Effector memory CD4-positive, alpha-beta T cell (primary cell): Measurements from ENCODE around the gene MAP4K1.
A peak's percentile ranks its signal among the peaks of the same experiment; 100 is the strongest.
"Not testable (repeated sequence)": the region's sequence is repeated elsewhere in the genome, so short reads cannot be mapped to it uniquely, and the experiment has no call there.

Experiments used
- DNase-seq, 3 donors: peaks; one replicate each; pipeline ENCODE4 v3.0.0-alpha.2; 2020
- H3K27ac ChIP-seq: 2 replicates; pipeline ENCODE4 v1.7.0; 2013; ENCODE audit warnings: mild to moderate bottlenecking, low read length, moderate library complexity; ENCODE audit not compliant: insufficient read depth, poor library complexity, severe bottlenecking
- H3K27me3 ChIP-seq: replicated peaks from 2 replicates; pipeline ENCODE4 v1.7.0; 2013; ENCODE audit warnings: mild to moderate bottlenecking, low read length; ENCODE audit not compliant: insufficient read depth, control insufficient read depth, poor library complexity, severe bottlenecking
- H3K36me3 ChIP-seq: 2 replicates; pipeline ENCODE4 v1.7.0; 2013; ENCODE audit warnings: mild to moderate bottlenecking, low read length, moderate library complexity; ENCODE audit not compliant: control insufficient read depth, insufficient read depth
- H3K4me1 ChIP-seq: 2 replicates; pipeline ENCODE4 v1.7.0; 2013; ENCODE audit warnings: low read length, mild to moderate bottlenecking; ENCODE audit not compliant: control insufficient read depth, insufficient read depth, poor library complexity, severe bottlenecking
- H3K4me3 ChIP-seq: 2 replicates; pipeline ENCODE4 v1.7.0; 2013; ENCODE audit warnings: low read length, low read depth, mild to moderate bottlenecking; ENCODE audit not compliant: insufficient read depth, poor library complexity, severe bottlenecking
- H3K9me3 ChIP-seq: 2 replicates; pipeline ENCODE4 v1.7.0; 2013; ENCODE audit warnings: mild to moderate bottlenecking, low read length, moderate library complexity; ENCODE audit not compliant: control insufficient read depth

MAP4K1 gene

DNA sequence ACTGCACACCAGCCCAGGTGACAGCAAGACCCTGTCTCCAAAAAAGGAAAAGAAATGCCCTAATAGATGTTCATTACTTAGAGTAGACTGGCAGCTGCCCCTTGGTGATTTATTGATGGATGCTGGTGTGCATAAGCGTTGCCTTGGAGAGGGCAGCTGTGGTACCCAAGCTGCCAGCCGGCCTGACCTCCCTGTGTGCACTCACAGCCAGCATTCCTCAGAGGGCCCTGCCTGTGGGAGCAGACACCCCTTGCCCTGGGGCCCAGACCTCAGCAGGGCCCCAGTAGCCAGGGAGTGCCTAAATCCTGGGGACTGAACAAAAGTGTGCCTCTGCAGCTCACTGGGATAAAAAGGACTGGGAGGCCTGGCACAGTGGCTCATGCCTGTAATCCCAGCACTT, 21.9 kb upstream of the MAP4K1 start:
- Histone ChIP-seq H3K27me3 (no peaks in the 10 kb centered on the region), H3K27ac (no peak overlapping the region), H3K4me3 (no peak overlapping the region), H3K36me3 (no peaks in the 10 kb centered on the region), H3K9me3 (no peaks in the 10 kb centered on the region), H3K4me1 (peaks cover 24% of the 10 kb centered on the region)
- no peak for DNase-seq

DNA sequence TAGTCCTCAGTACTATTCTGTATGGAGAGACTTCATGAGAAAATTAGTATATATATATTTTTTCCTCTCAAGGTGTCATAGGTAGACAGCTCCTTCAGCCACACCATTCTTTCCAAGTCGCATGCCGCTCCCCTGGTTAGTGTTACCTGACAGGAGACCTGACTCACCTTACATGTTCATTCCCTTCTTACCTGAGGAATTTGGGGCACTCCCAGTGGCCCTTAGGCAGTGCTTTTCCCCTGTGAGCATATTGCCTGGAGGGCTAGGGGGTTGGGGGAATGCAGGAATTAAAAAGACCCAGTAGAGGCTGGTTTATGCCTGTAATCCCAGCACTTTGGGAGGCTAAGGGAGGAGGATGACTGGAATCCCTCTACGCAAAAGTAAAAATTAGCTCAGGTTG, 20.7 kb upstream of the MAP4K1 start:
- Histone ChIP-seq H3K36me3 (no peaks in the 10 kb centered on the region), H3K9me3 (no peaks in the 10 kb centered on the region), H3K27me3 (no peaks in the 10 kb centered on the region), H3K4me3 (no peak overlapping the region), H3K27ac (no peak overlapping the region), H3K4me1 (peaks cover 25% of the 10 kb centered on the region)
- no peak for DNase-seq

DNA sequence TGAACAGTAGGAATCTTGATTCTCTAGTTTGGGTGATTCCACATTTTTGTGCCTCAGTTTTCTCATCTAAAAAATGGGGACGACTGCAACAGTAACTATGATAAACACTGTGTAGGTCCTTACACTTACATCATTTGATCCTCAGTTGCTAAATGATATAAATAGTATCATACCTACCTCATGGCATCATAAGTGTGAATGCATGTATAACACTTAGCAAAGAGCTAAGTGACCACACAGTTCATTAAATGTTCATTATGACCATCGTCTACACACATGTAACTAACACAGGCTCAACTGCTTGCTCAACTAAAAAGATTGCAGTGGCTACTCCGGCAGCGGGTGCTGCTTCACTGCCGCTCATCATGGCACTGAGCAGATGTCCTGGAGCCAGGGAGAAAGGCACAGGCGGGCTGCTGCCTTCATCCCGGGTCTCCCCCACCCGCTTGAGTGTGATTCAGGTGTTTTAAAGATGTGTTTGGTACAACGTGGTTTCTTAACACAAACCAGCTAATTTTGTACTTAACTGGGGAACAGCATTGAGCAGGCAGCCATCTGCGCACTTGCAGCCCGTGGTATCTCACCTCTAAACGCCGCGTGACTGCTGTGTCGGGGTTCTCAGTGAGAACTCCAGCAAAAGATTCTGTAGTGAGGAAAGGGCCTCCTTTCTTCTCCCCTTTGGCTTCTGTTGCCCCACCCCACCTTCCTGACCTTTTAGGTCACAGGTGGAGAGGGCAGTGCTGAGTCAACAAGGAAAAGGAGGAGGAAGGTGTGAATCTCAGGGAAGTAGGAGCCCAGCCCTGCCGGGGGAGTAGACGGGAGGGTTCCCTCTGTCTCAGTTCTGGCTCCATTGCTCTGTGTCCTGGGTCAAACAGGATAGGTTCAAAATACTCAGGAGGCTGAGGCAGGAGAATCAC, 18.0 kb upstream of the MAP4K1 start:
- peaks cover 10% of the 10 kb centered on the region for H3K36me3 ChIP-seq
- peak overlapping the region; percentile 48 for H3K27ac ChIP-seq
- DNase-seq = no peak
- no peaks in the 10 kb centered on the region for H3K27me3 ChIP-seq
- no peaks in the 10 kb centered on the region for H3K9me3 ChIP-seq
- peaks cover 25% of the 10 kb centered on the region for H3K4me1 ChIP-seq
- H3K4me3 ChIP-seq = no peak overlapping the region

- H3K36me3 ChIP-seq = peaks cover 15% of the 10 kb centered on the region
- DNase-seq = peak; percentile 47 to 65 (median 52)
- H3K4me3 ChIP-seq = no peak overlapping the region
- H3K4me1 ChIP-seq = peaks cover 25% of the 10 kb centered on the region
- no peaks in the 10 kb centered on the region for H3K27me3 ChIP-seq
- no peaks in the 10 kb centered on the region for H3K9me3 ChIP-seq
- H3K27ac ChIP-seq = no peak overlapping the region
Observed at GRCh38 chr19:38634757-38635482, 17.2 kb upstream of the MAP4K1 start.

- H3K9me3 ChIP-seq = no peaks in the 10 kb centered on the region
- peaks cover 33% of the 10 kb centered on the region for H3K36me3 ChIP-seq
- H3K27me3 ChIP-seq = no peaks in the 10 kb centered on the region
- no peak for DNase-seq
- no peak overlapping the region for H3K4me3 ChIP-seq
- peaks cover 25% of the 10 kb centered on the region for H3K4me1 ChIP-seq
- H3K27ac ChIP-seq = no peak overlapping the region
Observed at GRCh38 chr19:38632476-38633213, 14.9 kb upstream of the MAP4K1 start.

DNA sequence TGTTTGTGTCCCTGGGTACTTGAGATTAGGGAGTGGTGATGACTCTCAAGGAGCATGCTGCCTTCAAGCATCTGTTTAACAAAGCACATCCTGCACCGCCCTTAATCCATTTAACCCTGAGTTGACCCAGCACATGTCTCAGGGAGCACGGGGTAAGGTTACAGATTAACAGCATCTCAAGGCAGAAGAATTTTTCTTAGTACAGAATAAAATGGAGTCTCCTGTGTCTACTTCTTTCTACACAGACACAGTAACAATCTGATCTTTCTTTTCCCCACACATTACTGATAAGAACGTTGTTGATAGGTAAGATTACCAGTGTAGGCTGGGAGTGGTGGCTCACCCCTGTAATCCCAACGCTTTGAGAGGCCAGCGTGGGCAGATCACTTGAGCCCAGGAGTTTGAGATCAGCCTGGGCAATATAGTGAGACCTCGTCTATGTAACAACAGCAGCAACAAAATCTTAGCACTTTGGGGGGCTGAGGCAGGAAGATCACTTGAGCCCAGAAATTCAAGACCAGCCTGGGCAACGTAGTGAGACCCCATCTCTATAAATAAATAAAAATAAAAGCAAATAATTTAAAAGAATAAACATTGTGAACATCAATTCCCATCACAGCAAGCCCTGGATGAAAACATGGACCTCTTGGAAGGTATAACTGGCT, 14.2 kb upstream of the MAP4K1 start:
- H3K27ac ChIP-seq, H3K9me3 ChIP-seq, H3K27me3 ChIP-seq, H3K4me3 ChIP-seq, DNase-seq: not testable (repeated sequence)
- H3K4me1 ChIP-seq = peaks cover 22% of the 10 kb centered on the region
- peaks cover 40% of the 10 kb centered on the region for H3K36me3 ChIP-seq

GRCh38 chr19:38631301-38631700, 13.5 kb upstream of the MAP4K1 start:
- not testable (repeated sequence) for H3K4me3 ChIP-seq, H3K27me3 ChIP-seq, H3K27ac ChIP-seq, H3K9me3 ChIP-seq, DNase-seq
- H3K4me1 ChIP-seq = peaks cover 16% of the 10 kb centered on the region
- H3K36me3 ChIP-seq = peaks cover 45% of the 10 kb centered on the region

GRCh38 chr19:38629568-38629967, 11.8 kb upstream of the MAP4K1 start:
- Histone ChIP-seq H3K36me3 (peaks cover 62% of the 10 kb centered on the region), H3K27ac (no peak overlapping the region), H3K4me3 (no peak overlapping the region), H3K9me3 (no peaks in the 10 kb centered on the region), H3K27me3 (no peaks in the 10 kb centered on the region), H3K4me1 (no peaks in the 10 kb centered on the region)
- DNase-seq = no peak

- H3K27ac ChIP-seq = no peak overlapping the region
- H3K36me3 ChIP-seq = peaks cover 75% of the 10 kb centered on the region
- no peak for DNase-seq
Observed at GRCh38 chr19:38626401-38626800, 8.6 kb upstream of the MAP4K1 start.

More at GRCh38 chr19:38626401-38626800, 8.6 kb upstream of the MAP4K1 start:
- no peaks in the 10 kb centered on the region for H3K4me1 ChIP-seq
- H3K27me3 ChIP-seq = no peaks in the 10 kb centered on the region
- no peaks in the 10 kb centered on the region for H3K9me3 ChIP-seq
- H3K4me3 ChIP-seq = no peak overlapping the region
